NCI-H446 treated with DMSO at 0.1 percent for 48 hours (cell line): ENCODE data around the gene CRYBA2.

Source experiments
- DNase-seq: peaks from one replicate; lab custom pipeline; 2025; lab: John Stamatoyannopoulos, UW

The CRYBA2 gene

GRCh38 chr2:218999021-218999880 is 6.0 kb upstream of the CRYBA2 start:
- no peak for DNase-seq

GRCh38 chr2:218998414-218999002 is 5.3 kb upstream of the CRYBA2 start:
- DNase-seq, result no peak

- DNase-seq, result no peak
These were observed 4.5 kb upstream of the CRYBA2 start for GRCh38 chr2:218997731-218998130.

DNA sequence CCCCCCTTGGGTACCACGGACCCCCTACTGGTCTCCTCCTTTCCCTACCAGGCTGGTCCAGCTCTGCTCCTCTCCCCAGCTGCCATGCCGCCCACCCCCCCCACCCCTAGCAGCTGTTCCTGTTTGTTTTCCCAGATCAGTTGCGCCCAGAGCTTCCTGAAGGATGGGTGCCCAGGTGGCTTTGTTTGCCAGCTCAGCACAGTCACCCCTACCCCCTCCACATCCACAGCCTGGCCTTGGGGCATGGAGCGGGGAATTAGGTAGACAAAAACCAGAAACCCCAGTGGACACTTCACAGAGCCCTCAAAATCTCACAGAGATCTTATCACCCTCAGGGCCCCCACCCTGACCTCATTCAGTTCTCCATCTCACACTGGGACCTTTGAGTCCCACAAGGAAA is 3.7 kb upstream of the CRYBA2 start:
- no peak for DNase-seq

DNA sequence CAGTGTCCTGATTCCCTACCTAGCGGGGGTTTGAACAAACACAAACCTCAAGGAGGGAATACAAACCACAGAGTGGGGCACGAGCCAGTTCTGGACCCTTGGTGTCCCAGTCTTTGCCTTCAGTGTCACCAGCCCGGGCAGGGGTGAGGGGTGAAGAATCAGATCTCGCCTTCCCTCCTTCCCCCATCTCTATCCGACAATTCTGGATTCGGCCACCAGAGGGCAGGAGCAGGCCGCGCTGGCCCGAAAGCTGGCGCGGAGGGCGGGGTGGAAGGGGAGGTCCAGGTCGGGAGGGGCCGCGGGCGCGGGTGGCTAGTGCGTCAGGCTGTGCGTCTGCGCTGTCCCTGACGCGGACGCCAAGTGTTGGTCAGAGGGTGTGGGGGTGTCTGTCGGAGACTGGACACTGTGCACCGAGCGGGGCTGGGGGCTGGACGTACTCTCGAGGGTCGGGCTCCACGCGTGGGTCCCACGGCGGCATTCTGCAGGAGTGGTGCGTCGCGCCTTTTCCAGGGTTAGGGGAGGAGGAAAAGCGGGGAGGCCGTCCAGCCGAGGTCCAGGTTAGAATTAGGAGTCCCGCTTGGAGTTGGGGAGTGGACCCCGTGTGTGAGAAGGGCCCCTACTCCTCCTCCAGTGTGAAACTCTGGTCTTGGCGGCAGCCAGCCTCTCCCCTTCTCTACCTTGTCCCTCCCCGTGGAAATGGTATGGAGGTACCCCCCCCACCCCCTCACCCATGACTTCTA is 2.9 kb upstream of the CRYBA2 start:
- DNase-seq, result peak; percentile 45

DNA sequence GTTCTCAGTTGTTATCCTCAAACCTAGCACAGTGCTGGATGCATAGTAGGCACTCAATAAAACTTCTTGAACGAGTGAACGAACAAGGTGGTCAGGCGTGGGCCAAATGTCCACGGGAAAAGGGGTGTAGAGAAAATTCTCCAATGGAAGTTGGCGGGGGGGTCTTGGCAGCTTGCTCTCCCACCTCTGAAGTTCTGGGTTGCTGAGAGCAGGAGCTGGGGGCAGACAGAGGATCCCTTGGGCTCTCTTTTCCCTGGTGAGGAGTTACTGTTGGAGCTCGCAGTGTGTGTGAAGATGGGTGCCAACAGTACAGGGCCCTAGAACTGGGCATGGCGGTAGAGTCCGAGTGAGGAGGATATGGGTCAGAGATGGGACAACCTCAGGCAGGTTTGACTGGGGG is 2.3 kb upstream of the CRYBA2 start:
- DNase-seq, result no peak

DNA sequence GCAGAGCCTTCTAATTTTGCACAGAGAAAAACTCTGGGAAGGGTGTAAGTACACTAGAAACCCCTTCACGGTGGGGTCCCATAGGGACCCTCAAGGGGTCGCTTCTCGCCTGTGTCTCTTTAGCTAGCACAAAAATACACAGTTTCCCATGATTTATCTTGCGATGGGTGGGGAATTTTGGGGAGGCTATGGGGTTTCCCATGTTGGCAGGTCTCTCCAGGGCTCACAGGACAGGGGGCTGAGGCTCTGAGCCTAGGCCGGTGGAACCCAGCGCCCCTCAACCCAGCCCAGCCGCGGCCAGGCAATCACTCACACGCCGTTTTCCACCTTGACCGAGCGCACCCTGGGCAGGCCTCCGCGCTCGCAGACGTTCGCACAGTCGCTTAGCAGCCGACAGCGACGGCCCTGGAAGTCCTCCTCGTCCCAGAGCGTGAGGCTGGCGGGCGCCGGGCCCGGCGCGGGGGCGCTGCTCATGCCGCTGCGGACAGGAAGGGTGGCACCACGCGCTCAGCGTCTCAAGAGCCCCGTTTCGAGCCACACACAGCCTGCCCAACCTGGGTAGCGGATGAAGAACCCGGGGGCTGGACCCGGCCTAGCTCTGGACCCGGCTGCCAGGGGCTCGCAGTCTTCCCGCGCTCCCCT is 398 bp downstream of the CRYBA2 start:
- no peak for DNase-seq

GRCh38 chr2:218992196-218992595 is 1.0 kb downstream of the CRYBA2 start:
- no peak for DNase-seq

DNA sequence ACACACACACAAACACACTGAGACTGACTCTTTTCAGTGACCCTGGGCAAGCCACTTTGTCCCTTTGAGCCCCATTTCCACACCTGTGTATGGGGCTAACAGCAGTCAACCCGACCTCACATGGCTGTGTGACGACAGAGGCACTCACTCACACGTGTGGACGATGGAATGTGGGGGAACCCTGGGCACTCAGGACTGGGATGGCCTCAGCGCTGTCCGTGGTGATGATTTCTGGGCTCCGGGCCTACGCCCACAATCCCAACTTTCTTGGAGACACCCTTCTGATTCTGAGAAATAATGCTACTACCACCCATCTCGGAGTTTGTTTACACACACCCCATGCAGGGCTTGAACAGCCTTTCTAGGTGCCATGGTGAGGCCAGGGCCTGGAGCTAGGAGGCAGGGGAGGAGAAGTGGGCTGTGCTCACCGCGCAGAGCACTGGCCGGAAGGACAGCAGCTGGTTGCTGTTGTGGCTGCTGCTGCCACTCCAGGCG is 1.5 kb downstream of the CRYBA2 start:
- DNase-seq, result no peak

GRCh38 chr2:218990612-218991011 is 2.6 kb downstream of the CRYBA2 start:
- no peak for DNase-seq

DNA sequence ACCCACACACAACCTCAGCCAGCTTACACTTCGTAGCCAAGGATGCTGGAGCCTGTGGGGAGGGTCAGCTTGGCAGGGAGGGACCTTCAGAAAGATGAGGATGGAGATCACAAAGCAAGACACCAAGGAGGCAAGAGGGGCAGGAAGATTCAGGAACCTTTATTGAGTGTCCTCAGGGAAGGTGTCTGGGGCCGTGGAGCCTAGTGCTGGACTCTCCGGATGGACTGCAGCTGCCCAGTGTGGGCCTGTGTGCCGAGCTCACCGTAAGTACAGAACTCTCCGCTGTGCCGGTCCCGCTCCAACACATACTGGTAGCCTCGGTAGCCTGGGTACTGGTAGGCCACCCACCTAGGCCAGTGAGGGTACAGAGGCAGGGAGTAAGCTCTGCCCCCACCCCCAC is 3.2 kb downstream of the CRYBA2 start:
- no peak for DNase-seq

- DNase-seq, result no peak
These were observed 4.6 kb downstream of the CRYBA2 start for GRCh38 chr2:218988650-218989049.

DNA sequence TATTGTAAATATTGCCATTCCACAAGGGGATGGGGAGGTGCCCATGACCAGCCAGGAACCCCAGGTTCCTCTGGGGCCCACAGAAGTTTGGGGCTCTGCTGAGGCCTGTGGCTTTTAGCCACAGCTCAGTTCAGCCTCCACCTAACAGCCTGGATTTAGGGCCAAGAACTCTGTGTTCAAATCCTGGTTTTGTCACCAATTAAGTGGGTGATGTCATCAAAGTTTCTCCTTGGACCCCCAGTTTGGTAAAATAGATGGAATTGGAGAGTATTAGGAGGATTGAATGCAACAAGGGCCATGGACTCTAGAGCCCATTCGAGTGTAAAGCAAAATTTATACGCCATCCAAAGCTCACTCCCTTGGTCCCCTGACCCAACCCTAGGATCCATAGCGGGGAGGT is 5.1 kb downstream of the CRYBA2 start:
- DNase-seq, result no peak

DNA sequence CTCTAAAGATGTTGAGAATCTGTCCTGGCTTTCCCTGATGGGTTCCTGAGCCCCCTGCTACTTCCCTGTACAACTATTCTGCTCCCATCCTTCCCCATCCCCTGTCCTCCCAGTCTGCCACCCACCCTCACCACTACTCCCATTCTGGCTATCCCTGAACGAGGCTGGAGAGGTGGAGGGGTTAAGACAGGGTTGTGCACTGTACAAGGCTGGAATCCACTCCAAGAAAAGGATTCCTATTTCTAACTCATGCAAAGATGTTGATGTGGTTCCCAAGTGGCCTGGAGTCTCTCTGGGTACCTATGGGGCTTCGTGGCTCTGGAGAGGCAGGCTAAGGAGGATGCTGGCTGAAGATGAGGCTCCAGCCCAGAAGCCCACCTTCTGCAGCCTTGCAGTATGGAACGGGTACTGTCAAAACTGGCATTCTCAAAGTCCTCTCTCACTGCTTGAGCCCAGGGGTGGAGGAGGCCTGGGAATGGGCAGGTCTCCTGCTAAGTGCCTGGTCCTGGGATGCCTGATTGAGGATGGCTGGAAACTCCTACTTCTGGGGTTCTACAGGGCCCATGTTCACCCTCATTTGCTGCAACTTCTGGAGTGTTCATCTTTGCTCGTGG is 7.0 kb downstream of the CRYBA2 start:
- DNase-seq, result no peak

DNA sequence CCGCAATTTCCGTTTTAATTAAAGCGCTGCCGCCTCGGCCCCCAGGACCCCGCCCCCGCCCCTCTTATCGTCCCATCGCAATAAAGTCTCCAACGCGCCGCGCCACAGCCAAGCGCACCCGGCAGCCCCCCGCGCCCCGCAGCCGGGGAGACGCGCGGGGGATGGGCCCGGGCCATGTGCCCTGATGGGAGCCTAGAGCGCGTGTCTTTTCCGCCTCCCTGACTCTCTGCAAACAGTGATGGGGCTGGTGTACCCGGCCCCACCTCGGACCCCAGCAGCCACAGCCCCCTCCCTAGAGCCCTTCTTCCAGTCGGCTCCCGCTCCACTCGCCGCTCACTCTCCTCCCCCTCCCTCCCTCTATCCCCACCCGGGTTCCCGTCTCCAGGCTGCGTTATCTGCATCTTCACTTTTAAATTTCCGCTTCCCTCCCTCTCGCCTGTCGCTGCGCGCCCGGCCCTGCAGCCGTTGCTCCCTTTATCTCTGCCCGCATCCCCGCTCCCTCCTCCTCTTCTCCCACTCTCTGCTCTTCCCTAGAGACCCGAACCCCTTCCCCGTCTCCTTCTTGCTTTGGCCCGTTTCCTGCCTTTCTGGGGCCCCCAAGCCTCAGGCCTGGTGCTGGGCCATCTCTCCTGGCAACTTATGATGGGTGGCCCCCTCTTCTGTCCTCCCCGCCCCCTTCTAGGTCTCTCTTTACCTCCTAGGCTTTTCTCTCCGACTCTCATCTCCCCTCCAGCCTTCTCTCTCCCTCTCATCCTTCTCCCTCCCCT is 7.7 kb downstream of the CRYBA2 start:
- no peak for DNase-seq

- DNase-seq, result no peak
These were observed 8.2 kb downstream of the CRYBA2 start, which contains the start of gene FEV for GRCh38 chr2:218985021-218985324. Gene FEV, minus strand, starts transcription at chr2:218985184. Its CDS starts 109 bp downstream, at chr2:218985075.

GRCh38 chr2:218984239-218985020 is 8.8 kb downstream of the CRYBA2 start:
- DNase-seq, result no peak

- no peak for DNase-seq
These were observed 9.3 kb downstream of the CRYBA2 start for GRCh38 chr2:218983934-218984238.

DNA sequence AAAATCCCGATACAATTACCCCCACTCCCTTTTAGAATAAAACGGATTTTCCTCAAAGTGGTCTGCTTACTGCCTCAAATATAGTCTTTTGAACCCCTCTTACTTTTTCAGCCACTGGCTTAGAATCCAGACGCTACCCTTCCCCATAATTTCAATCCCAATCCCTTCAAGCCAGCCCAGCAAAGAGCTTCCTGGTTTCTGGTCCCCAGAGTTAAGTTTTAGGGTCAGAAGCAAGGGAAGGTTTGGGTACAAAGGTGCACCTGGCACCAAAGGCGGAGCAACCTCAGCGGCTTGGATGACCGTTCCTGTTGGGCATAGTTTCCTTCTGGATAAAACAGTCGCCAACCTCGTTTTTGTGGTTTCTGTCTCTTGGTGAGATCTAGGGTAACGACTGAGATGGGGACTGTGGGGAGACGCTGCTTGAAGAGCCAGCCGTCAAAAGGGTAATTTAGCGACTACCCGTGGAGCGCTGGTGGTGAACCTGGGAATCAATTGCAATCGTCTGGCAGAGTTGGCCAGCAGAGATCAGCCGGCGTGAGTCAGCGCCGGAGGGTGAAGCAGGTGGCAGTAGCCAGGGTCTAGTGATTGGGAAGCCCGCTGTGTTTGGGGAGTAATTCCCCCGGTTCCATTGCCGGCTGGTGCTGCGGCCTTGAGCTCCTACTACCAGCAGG is 9.8 kb downstream of the CRYBA2 start:
- DNase-seq, result no peak
